Mammary epithelial cell (primary cell): Measurements from ENCODE around the gene UPK1B.

ENCODE experiments used
- CTCF ChIP-seq, 2 donors: IDR thresholded peaks in 1 of 2; conservative IDR thresholded peaks in 1 of 2; 2 replicates each; pipeline ENCODE4 v1.5.1; 2011 to 2012; ENCODE audit warnings: inconsistent platforms in 2 of 2, low read length in 2 of 2, mild to moderate bottlenecking in 2 of 2, control low read depth in 1 of 2, low read depth in 1 of 2; ENCODE audit not compliant: insufficient read depth in 1 of 2; ENCODE audit errors: extremely low read depth in 1 of 2
- EZH2 ChIP-seq: IDR thresholded peaks from 2 replicates; pipeline ENCODE4 v1.6.1; 2012; ENCODE audit warnings: low read length, inconsistent platforms, borderline replicate concordance

- TF ChIP-seq EZH2, result no peak
- no peak for TF ChIP-seq CTCF (conservative IDR thresholded peaks at IDR 0.05 in 1 of 2, IDR thresholded peaks at IDR 0.05 in 1 of 2; ENCODE audit: extremely low read depth in 1 of 2, insufficient read depth in 1 of 2, low read depth in 1 of 2, low read length in 2 of 2)
These were observed 13.0 kb upstream of the UPK1B start for GRCh38 chr3:119160361-119160760.
